Neural progenitor cell (in vitro differentiated cells): Measurements from ENCODE around the gene ERCC5. TPM values are rescaled to one million over a fixed set of nuclear protein-coding genes. Genes with fewer than 3 reads are reported as not detected.

Experiments
- DNase-seq: peaks from one replicate; pipeline ENCODE4 v3.0.0-alpha.2; 2016; ENCODE audit warnings: low spot score
- H2AFZ ChIP-seq: fragments of 200-600 bp; sonication (generic); replicated peaks from 2 replicates; pipeline ENCODE4 v1.6.1; 2016; ENCODE audit warnings: antibody characterized with exemption
- H3F3A ChIP-seq: fragments of 200-600 bp; sonication (generic); 2 replicates; pipeline ENCODE4 v1.6.1; 2016; ENCODE audit warnings: antibody characterized with exemption, low read depth
- H3K27ac ChIP-seq: fragments of 200-600 bp; sonication (generic); 2 replicates; pipeline ENCODE4 v1.5.1; 2016; ENCODE audit warnings: mild to moderate bottlenecking
- H3K27me3 ChIP-seq: fragments of 200-600 bp; sonication (generic); 2 replicates; pipeline ENCODE4 v1.6.1; 2016; ENCODE audit warnings: mild to moderate bottlenecking, moderate library complexity
- H3K36me3 ChIP-seq: fragments of 200-600 bp; sonication (generic); 2 replicates; pipeline ENCODE4 v1.5.1; 2016
- H3K4me1 ChIP-seq: fragments of 200-600 bp; sonication (generic); 2 replicates; pipeline ENCODE4 v1.6.1; 2016; ENCODE audit warnings: mixed run types
- H3K4me2 ChIP-seq: fragments of 200-600 bp; sonication (generic); 2 replicates; pipeline ENCODE4 v1.6.1; 2016
- H3K4me3 ChIP-seq: fragments of 200-600 bp; sonication (generic); 2 replicates; pipeline ENCODE4 v1.5.1; 2016
- H3K79me2 ChIP-seq: fragments of 200-600 bp; sonication (generic); 2 replicates; pipeline ENCODE4 v1.6.1; 2016; ENCODE audit warnings: low read depth
- H3K9ac ChIP-seq: fragments of 200-600 bp; sonication (generic); 2 replicates; pipeline ENCODE4 v1.6.1; 2016
- H3K9me3 ChIP-seq: fragments of 200-600 bp; sonication (generic); 2 replicates; pipeline ENCODE4 v1.5.1; 2016; ENCODE audit warnings: low read depth
- H4K20me1 ChIP-seq: fragments of 200-600 bp; sonication (generic); 2 replicates; pipeline ENCODE4 v1.6.1; 2016; ENCODE audit warnings: low read depth
- H3K27ac Mint-ChIP-seq: 3 replicates; pipeline ENCODE4 v1.8.0; 2021; ENCODE audit warnings: mixed read lengths
- H3K27me3 Mint-ChIP-seq: 2 replicates; pipeline ENCODE4 v1.8.0; 2022; ENCODE audit warnings: low read depth, mild to moderate bottlenecking, inconsistent platforms, moderate library complexity, mixed read lengths; ENCODE audit not compliant: insufficient read depth
- H3K36me3 Mint-ChIP-seq: 3 replicates; pipeline ENCODE4 v1.8.0; 2021; ENCODE audit warnings: mixed read lengths
- H3K4me1 Mint-ChIP-seq: 3 replicates; pipeline ENCODE4 v1.8.0; 2021; ENCODE audit warnings: mixed read lengths
- H3K4me3 Mint-ChIP-seq: 3 replicates; pipeline ENCODE4 v1.8.0; 2021; ENCODE audit warnings: mild to moderate bottlenecking, moderate library complexity, mixed read lengths
- H3K9me3 Mint-ChIP-seq: 3 replicates; pipeline ENCODE4 v1.8.0; 2020; ENCODE audit warnings: mixed read lengths
- CTCF ChIP-seq: fragments of 200-600 bp; sonication (generic); IDR thresholded peaks from 2 replicates; pipeline ENCODE4 v1.5.1; 2017; ENCODE audit warnings: antibody characterized with exemption, mild to moderate bottlenecking
- EZH2 ChIP-seq: fragments of 200-600 bp; sonication (generic); IDR thresholded peaks from 2 replicates; pipeline ENCODE4 v1.6.1; 2017; ENCODE audit warnings: antibody characterized with exemption, mild to moderate bottlenecking, moderate library complexity
- EZH2phosphoT487 ChIP-seq: fragments of 200-600 bp; sonication (generic); IDR thresholded peaks from 2 replicates; pipeline ENCODE4 v1.6.1; 2017; ENCODE audit warnings: antibody characterized with exemption
- total RNA-seq: library from RNA; depleted of rRNA; stranded (reverse); fragments of >200 nt; gene quantifications from 2 replicates; pipeline ENCODE4 v1.2.3, GENCODE V29; 2015; ENCODE audit warnings: low replicate concordance

ERCC5 gene
- total RNA-seq, 1 donor from 2014 or later = 35.1 TPM

GRCh38 chr13:102846261-102847015 is 606 bp downstream of the ERCC5 start:
- peak overlapping the region; percentile 84 for H2AFZ ChIP-seq
- Mint-ChIP-seq H3K27ac (peak overlapping the region; percentile 90), H3K4me3 (peak overlapping the region; percentile 89), H3K9me3 (no peaks in the 10 kb centered on the region), H3K4me1 (peaks cover 12% of the 10 kb centered on the region), H3K36me3 (no peaks in the 10 kb centered on the region), H3K27me3 (peaks cover 4% of the 10 kb centered on the region)
- no peaks in the 10 kb centered on the region for H3K27me3 ChIP-seq
- H3K4me1 ChIP-seq = peaks cover 8% of the 10 kb centered on the region
- H3K4me2 ChIP-seq = peak overlapping the region; percentile 82
- TF ChIP-seq CTCF (no peak), EZH2phosphoT487 (no peak), EZH2 (no peak)
- peak overlapping the region; percentile 88 for H3K4me3 ChIP-seq
- no peaks in the 10 kb centered on the region for H3K36me3 ChIP-seq
- peaks cover 21% of the 10 kb centered on the region for H3K79me2 ChIP-seq
- peaks cover 8% of the 10 kb centered on the region for H3F3A ChIP-seq
- peak overlapping the region; percentile 85 for H3K9ac ChIP-seq
- peak; percentile 33 for DNase-seq
- peak overlapping the region; percentile 58 for H3K27ac ChIP-seq
- no peaks in the 10 kb centered on the region for H3K9me3 ChIP-seq
- no peaks in the 10 kb centered on the region for H4K20me1 ChIP-seq

GRCh38 chr13:102847272-102848234 is 1.7 kb downstream of the ERCC5 start:
- H3K9ac ChIP-seq = peak overlapping the region; percentile 9
- peak overlapping the region; percentile 89 for H3K4me3 Mint-ChIP-seq
- no peaks in the 10 kb centered on the region for H3K36me3 Mint-ChIP-seq
- peaks cover 21% of the 10 kb centered on the region for H3K79me2 ChIP-seq
- peaks cover 12% of the 10 kb centered on the region for H3K4me1 Mint-ChIP-seq
- H3K9me3 ChIP-seq = no peaks in the 10 kb centered on the region
- H3K4me3 ChIP-seq = peak overlapping the region; percentile 88
- peak overlapping the region; percentile 29 for H2AFZ ChIP-seq
- DNase-seq = peak; percentile 46
- peak overlapping the region; percentile 82 for H3K4me2 ChIP-seq
- no peaks in the 10 kb centered on the region for H3K27me3 ChIP-seq
- H3K27ac Mint-ChIP-seq = peak overlapping the region; percentile 38
- peaks cover 8% of the 10 kb centered on the region for H3F3A ChIP-seq
- no peaks in the 10 kb centered on the region for H3K9me3 Mint-ChIP-seq
- no peaks in the 10 kb centered on the region for H3K36me3 ChIP-seq
- peaks cover 8% of the 10 kb centered on the region for H3K4me1 ChIP-seq
- TF ChIP-seq CTCF (peak; percentile 81), EZH2phosphoT487 (no peak)
- no peaks in the 10 kb centered on the region for H4K20me1 ChIP-seq
- no peak overlapping the region for H3K27ac ChIP-seq
- H3K27me3 Mint-ChIP-seq = peaks cover 4% of the 10 kb centered on the region

- H3K27ac Mint-ChIP-seq = no peak overlapping the region
- no peak overlapping the region for H3K27ac ChIP-seq
- H3K4me3 ChIP-seq = no peak overlapping the region
- H2AFZ ChIP-seq = no peak overlapping the region
- no peak for DNase-seq
- H4K20me1 ChIP-seq = no peaks in the 10 kb centered on the region
- no peaks in the 10 kb centered on the region for H3K36me3 ChIP-seq
- peaks cover 4% of the 10 kb centered on the region for H3K27me3 Mint-ChIP-seq
- H3K4me1 ChIP-seq = peaks cover 8% of the 10 kb centered on the region
- no peak overlapping the region for H3K4me2 ChIP-seq
- H3K9me3 ChIP-seq = no peaks in the 10 kb centered on the region
- peaks cover 21% of the 10 kb centered on the region for H3K79me2 ChIP-seq
- H3F3A ChIP-seq = peaks cover 8% of the 10 kb centered on the region
- H3K4me3 Mint-ChIP-seq = peak overlapping the region; percentile 13
- H3K9me3 Mint-ChIP-seq = no peaks in the 10 kb centered on the region
- no peak overlapping the region for H3K9ac ChIP-seq
- TF ChIP-seq EZH2 = no peak
- TF ChIP-seq EZH2phosphoT487 = no peak
- TF ChIP-seq CTCF = no peak
- peaks cover under 1% of the 10 kb centered on the region for H3K36me3 Mint-ChIP-seq
- H3K4me1 Mint-ChIP-seq = peaks cover 12% of the 10 kb centered on the region
- H3K27me3 ChIP-seq = no peaks in the 10 kb centered on the region
Measured at GRCh38 chr13:102848956-102849355, 3.1 kb downstream of the ERCC5 start.
